Measurements from ENCODE around the gene TBC1D22A. TPM values are rescaled to one million over a fixed set of nuclear protein-coding genes. Genes with fewer than 3 reads are reported as not detected.

TBC1D22A gene
- total RNA-seq, 4 donors from 2014 or later, result 42.6 to 70.4 (median 55.1) TPM

- DNase-seq, result no peak
- Histone ChIP-seq H3K4me3 (no peak overlapping the region), H3K27me3 (no peaks in the 10 kb centered on the region), H3K4me1 (no peaks in the 10 kb centered on the region), H3K9me3 (peaks cover 0 to 10% (median 4%) of the 10 kb centered on the region in 4 donors), H3K27ac (no peak overlapping the region), H3K36me3 (peaks cover 0 to 3% (median 0%) of the 10 kb centered on the region in 3 donors)
- TF ChIP-seq POLR2A (IDR thresholded peaks at IDR 0.05), result no peak
- TF ChIP-seq, protein P1, sequence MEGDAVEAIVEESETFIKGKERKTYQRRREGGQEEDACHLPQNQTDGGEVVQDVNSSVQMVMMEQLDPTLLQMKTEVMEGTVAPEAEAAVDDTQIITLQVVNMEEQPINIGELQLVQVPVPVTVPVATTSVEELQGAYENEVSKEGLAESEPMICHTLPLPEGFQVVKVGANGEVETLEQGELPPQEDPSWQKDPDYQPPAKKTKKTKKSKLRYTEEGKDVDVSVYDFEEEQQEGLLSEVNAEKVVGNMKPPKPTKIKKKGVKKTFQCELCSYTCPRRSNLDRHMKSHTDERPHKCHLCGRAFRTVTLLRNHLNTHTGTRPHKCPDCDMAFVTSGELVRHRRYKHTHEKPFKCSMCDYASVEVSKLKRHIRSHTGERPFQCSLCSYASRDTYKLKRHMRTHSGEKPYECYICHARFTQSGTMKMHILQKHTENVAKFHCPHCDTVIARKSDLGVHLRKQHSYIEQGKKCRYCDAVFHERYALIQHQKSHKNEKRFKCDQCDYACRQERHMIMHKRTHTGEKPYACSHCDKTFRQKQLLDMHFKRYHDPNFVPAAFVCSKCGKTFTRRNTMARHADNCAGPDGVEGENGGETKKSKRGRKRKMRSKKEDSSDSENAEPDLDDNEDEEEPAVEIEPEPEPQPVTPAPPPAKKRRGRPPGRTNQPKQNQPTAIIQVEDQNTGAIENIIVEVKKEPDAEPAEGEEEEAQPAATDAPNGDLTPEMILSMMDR (IDR thresholded peaks at IDR 0.05), result no peak
These were observed 313.1 kb downstream of the TBC1D22A start for GRCh38 chr22:47075568-47075967.

DNA sequence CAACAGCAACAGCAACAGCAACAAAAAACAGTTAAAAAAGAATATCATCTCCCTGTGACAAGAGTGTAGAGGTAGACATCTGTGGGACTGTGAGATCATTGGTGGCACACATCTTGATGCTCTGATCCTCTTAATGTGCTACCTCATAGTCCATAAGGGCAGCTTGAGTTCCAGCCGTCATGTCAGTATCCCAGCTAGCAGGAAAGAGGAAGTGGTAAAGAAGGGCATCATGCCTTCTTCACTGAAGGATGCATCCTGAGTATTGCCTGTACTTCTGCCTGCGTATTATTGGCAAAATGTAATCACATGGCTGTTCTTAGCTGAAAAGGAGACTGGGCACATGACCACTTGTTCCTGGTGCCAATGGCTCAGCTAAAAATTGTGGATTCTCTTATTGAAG, 314.3 kb downstream of the TBC1D22A start:
- no peak for TF ChIP-seq POLR2A (IDR thresholded peaks at IDR 0.05)
- TF ChIP-seq, protein P1 (IDR thresholded peaks at IDR 0.05), result no peak
- Histone ChIP-seq H3K4me1 (no peaks in the 10 kb centered on the region), H3K36me3 (peaks cover 0 to 3% (median 0%) of the 10 kb centered on the region in 3 donors), H3K27me3 (no peaks in the 10 kb centered on the region), H3K27ac (no peak overlapping the region), H3K4me3 (no peak overlapping the region), H3K9me3 (peaks cover 0 to 10% (median 4%) of the 10 kb centered on the region in 4 donors)
- no peak for DNase-seq

DNA sequence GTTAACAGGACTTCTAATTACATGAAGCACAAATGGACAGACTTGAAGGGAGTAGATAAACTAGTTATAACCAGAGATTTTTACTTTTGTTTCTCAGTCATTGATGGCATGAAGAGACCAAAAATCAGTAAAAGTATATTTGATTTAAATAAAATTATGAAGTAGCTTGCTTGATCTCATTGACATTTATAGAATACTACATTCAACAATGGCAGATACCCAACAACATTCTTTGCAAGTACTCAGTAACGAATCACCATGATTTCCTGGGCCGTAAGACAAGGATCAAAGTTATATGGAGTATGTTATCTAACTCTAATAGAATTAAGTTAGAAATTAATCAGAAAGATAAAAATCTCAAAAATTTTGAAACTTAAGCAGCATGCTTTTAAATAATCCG, 317.6 kb downstream of the TBC1D22A start:
- Histone ChIP-seq H3K36me3 (no peaks in the 10 kb centered on the region), H3K4me3 (no peak overlapping the region), H3K27ac (no peak overlapping the region), H3K9me3 (peaks cover 0 to 6% (median 0%) of the 10 kb centered on the region in 4 donors), H3K27me3 (no peaks in the 10 kb centered on the region), H3K4me1 (no peaks in the 10 kb centered on the region)
- TF ChIP-seq, protein P1 (IDR thresholded peaks at IDR 0.05), result no peak
- no peak for TF ChIP-seq POLR2A (IDR thresholded peaks at IDR 0.05)
- DNase-seq, result no peak

GRCh38 chr22:47082505-47082904, 320.1 kb downstream of the TBC1D22A start:
- H3K4me3 ChIP-seq, result no peak overlapping the region
- H3K9me3 ChIP-seq, result no peaks in the 10 kb centered on the region
- DNase-seq, result peak in 1 of 3 donors; percentile 4
- no peak overlapping the region for H3K27ac ChIP-seq
- no peaks in the 10 kb centered on the region for H3K36me3 ChIP-seq
- no peaks in the 10 kb centered on the region for H3K27me3 ChIP-seq
- no peak for TF ChIP-seq POLR2A (IDR thresholded peaks at IDR 0.05)
- TF ChIP-seq, protein P1 (IDR thresholded peaks at IDR 0.05), result no peak
- H3K4me1 ChIP-seq, result no peaks in the 10 kb centered on the region

- no peaks in the 10 kb centered on the region for H3K4me1 ChIP-seq
- no peaks in the 10 kb centered on the region for H3K27me3 ChIP-seq
- H3K36me3 ChIP-seq, result no peaks in the 10 kb centered on the region
- no peak overlapping the region for H3K27ac ChIP-seq
- H3K4me3 ChIP-seq, result no peak overlapping the region
- peak in 1 of 3 donors; percentile 22 for DNase-seq
- TF ChIP-seq, protein P1 (IDR thresholded peaks at IDR 0.05), result no peak
- TF ChIP-seq POLR2A (IDR thresholded peaks at IDR 0.05), result no peak
- H3K9me3 ChIP-seq, result no peaks in the 10 kb centered on the region
These were observed 321.0 kb downstream of the TBC1D22A start for GRCh38 chr22:47083379-47083986.

Measured in Peyer's patch (tissue), 4 donors.